Stomach (tissue), 4 donors: ENCODE data around the gene PARP11.
"Not testable (repeated sequence)": the region's sequence is repeated elsewhere in the genome, so short reads cannot be mapped to it uniquely, and the experiment has no call there.

Experiments used
- CTCF ChIP-seq, 7 experiments: fragments of 450-650 bp in 4 of 7; fragments of 200-600 bp in 3 of 7; sonication (generic) in 3 of 7; IDR thresholded peaks; one replicate each; pipeline ENCODE4 v1.5.1; 2016 to 2019; ENCODE audit warnings: antibody characterized with exemption in 7 of 7, control low read depth in 2 of 7, mild to moderate bottlenecking in 1 of 7
- EP300 ChIP-seq: sonication (generic); formaldehyde crosslinking; IDR thresholded peaks from one replicate; pipeline ENCODE4 v1.6.1; 2017; ENCODE audit warnings: antibody characterized with exemption
- POLR2A ChIP-seq, 4 donors: fragments of 450-650 bp; IDR thresholded peaks; one replicate each; pipeline ENCODE4 v1.6.1; 2016; ENCODE audit warnings: antibody characterized with exemption in 4 of 4, control low read depth in 2 of 4, mild to moderate bottlenecking in 1 of 4, moderate library complexity in 1 of 4
- POLR2AphosphoS5 ChIP-seq, 3 donors: sonication (generic); formaldehyde crosslinking; IDR thresholded peaks; one replicate each; pipeline ENCODE4 v1.6.1; 2016; ENCODE audit warnings: antibody characterized with exemption in 3 of 3

- TF ChIP-seq CTCF (IDR thresholded peaks at IDR 0.05); EP300; POLR2AphosphoS5 (IDR thresholded peaks at IDR 0.05); POLR2A (IDR thresholded peaks at IDR 0.05): not testable (repeated sequence)
Measured at GRCh38 chr12:3840833-3841232, 32.4 kb downstream of the PARP11 start.
